Panc1 (cell line): ENCODE results near the gene LYRM9.

Experiments
- POLR2AphosphoS5 ChIP-seq: IDR thresholded peaks from 2 replicates; pipeline ENCODE4 v1.6.1; 2012; ENCODE audit warnings: mild to moderate bottlenecking, low read depth, low read length, moderate library complexity
- SIN3A ChIP-seq: IDR thresholded peaks from 2 replicates; pipeline ENCODE4 v1.6.1; 2012; ENCODE audit warnings: low read depth, mild to moderate bottlenecking, low read length, moderate library complexity, borderline replicate concordance; ENCODE audit not compliant: insufficient read depth
- TCF7L2 ChIP-seq: IDR thresholded peaks from 2 replicates; pipeline ENCODE4 v1.6.1; 2011; ENCODE audit warnings: mild to moderate bottlenecking, low read depth, low read length, inconsistent platforms
- TF ChIP-seq, protein P1 (sequence below): fragments of 450-650 bp; IDR thresholded peaks from 2 replicates; pipeline ENCODE4 v1.5.1; 2017; ENCODE audit warnings: mild to moderate bottlenecking
- TF ChIP-seq, protein P2 (sequence below), 2 experiments: IDR thresholded peaks; 2 replicates each; pipeline ENCODE4 v1.6.1; 2011 to 2012; ENCODE audit warnings: low read depth in 2 of 2, control low read depth in 1 of 2, low read length in 1 of 2, mild to moderate bottlenecking in 1 of 2, moderate library complexity in 1 of 2; ENCODE audit not compliant: insufficient read depth in 1 of 2

DNA sequence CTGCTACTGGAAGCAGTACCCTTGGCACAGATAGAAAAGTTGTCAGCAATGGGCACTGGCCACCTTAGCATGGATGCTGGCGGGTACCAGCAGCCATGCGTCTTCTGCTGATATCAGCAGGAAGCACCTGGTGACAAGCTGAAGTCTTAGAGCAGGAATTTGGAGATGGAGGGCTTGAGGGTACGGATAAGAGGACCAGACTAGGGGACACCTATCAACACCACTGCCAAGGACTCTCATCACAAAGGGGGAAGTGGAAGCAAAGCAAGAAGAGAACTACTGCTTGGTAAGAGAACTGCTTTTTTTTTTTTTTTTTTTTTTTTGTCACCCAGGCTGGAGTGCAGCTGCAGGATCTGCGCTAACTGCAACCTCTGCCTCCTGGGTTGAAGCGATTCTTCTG is 35.4 kb upstream of the LYRM9 start:
- TF ChIP-seq SIN3A (no peak), TCF7L2 (no peak), POLR2AphosphoS5 (no peak)
- TF ChIP-seq, protein P1, sequence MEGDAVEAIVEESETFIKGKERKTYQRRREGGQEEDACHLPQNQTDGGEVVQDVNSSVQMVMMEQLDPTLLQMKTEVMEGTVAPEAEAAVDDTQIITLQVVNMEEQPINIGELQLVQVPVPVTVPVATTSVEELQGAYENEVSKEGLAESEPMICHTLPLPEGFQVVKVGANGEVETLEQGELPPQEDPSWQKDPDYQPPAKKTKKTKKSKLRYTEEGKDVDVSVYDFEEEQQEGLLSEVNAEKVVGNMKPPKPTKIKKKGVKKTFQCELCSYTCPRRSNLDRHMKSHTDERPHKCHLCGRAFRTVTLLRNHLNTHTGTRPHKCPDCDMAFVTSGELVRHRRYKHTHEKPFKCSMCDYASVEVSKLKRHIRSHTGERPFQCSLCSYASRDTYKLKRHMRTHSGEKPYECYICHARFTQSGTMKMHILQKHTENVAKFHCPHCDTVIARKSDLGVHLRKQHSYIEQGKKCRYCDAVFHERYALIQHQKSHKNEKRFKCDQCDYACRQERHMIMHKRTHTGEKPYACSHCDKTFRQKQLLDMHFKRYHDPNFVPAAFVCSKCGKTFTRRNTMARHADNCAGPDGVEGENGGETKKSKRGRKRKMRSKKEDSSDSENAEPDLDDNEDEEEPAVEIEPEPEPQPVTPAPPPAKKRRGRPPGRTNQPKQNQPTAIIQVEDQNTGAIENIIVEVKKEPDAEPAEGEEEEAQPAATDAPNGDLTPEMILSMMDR: no peak
- TF ChIP-seq, protein P2, sequence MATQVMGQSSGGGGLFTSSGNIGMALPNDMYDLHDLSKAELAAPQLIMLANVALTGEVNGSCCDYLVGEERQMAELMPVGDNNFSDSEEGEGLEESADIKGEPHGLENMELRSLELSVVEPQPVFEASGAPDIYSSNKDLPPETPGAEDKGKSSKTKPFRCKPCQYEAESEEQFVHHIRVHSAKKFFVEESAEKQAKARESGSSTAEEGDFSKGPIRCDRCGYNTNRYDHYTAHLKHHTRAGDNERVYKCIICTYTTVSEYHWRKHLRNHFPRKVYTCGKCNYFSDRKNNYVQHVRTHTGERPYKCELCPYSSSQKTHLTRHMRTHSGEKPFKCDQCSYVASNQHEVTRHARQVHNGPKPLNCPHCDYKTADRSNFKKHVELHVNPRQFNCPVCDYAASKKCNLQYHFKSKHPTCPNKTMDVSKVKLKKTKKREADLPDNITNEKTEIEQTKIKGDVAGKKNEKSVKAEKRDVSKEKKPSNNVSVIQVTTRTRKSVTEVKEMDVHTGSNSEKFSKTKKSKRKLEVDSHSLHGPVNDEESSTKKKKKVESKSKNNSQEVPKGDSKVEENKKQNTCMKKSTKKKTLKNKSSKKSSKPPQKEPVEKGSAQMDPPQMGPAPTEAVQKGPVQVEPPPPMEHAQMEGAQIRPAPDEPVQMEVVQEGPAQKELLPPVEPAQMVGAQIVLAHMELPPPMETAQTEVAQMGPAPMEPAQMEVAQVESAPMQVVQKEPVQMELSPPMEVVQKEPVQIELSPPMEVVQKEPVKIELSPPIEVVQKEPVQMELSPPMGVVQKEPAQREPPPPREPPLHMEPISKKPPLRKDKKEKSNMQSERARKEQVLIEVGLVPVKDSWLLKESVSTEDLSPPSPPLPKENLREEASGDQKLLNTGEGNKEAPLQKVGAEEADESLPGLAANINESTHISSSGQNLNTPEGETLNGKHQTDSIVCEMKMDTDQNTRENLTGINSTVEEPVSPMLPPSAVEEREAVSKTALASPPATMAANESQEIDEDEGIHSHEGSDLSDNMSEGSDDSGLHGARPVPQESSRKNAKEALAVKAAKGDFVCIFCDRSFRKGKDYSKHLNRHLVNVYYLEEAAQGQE (IDR thresholded peaks at IDR 0.05; ENCODE audit: insufficient read depth in 1 of 2, low read depth in 2 of 2, low read length in 1 of 2): no peak
